Posterior vena cava (tissue), 2 donors: ENCODE data around the gene PECR. TPM values are rescaled to one million over a fixed set of nuclear protein-coding genes. Genes with fewer than 3 reads are reported as not detected.

Experiments used
- DNase-seq: peaks from one replicate; pipeline ENCODE4 v3.0.0-alpha.2; 2020; ENCODE audit warnings: low spot score
- intact Hi-C, 2 donors: fragments of 100-400 bp; cut with DNase I; formaldehyde crosslinking; loops; one replicate each; pipeline versions ENCODE4 v1.14.1 to v1.14.2; 2022 to 2023
- long read RNA-seq, 2 donors: library from polyadenylated mRNA; unstranded; transcript quantifications; one replicate each; pipeline ENCODE4 v2.0.0, GENCODE V29; 2020 to 2021
- total RNA-seq, 2 donors: library from RNA; stranded (reverse); fragmentation: NEBNext Ultra II Directional; extraction: Animal tissue kit (Norgen Biotek cat#: 25700); gene quantifications; one replicate each; pipeline ENCODE4 v1.2.1, GENCODE V29; 2021
- donor health status: DM: yes; HTN: yes; CAD: no.
- donor health status: DM: yes; HTN: yes; CAD: no.

Gene PECR
- total RNA-seq: 1 to 10 TPM; 3.4 to 4.5 TPM
- long read RNA-seq, donor 1: 0 reads
- long read RNA-seq, donor 2, transcript PECR-201 (8 exons, 1,853 nt): major isoform, 7 of 7 reads
- long read RNA-seq, donor 2, partial matches to known transcripts: 0 of 7 reads
- long read RNA-seq, donor 2, other reads (novel, unspliced or antisense): 0 of 7 reads

- peak; percentile 94 for DNase-seq
- intact Hi-C loops: no loop called here
Measured at GRCh38 chr2:216081487-216082116, at the start of gene PECR, which contains the start of gene TMEM169. TSS of gene PECR (minus strand) at chr2:216081809. CDS start at chr2:216081741, 68 bp downstream. TSS of gene TMEM169 (plus strand) at chr2:216081919. CDS start at chr2:216095964, 14,045 bp downstream.

GRCh38 chr2:216130346-216130971 lies 48.9 kb upstream of the PECR start:
- intact Hi-C loops: no loop called here
- no peak for DNase-seq

- DNase-seq: no peak
- intact Hi-C loops: no loop called here
Measured at GRCh38 chr2:216126943-216127342, 45.3 kb upstream of the PECR start.

- DNase-seq: no peak
- intact Hi-C loops: loop anchor here in 1 of 2 donors (1.0 kb wide), 1 partner anchor 11 kb away; no protein-coding TSS in a partner anchor
Measured at GRCh38 chr2:216121255-216121654, 39.6 kb upstream of the PECR start.

- intact Hi-C loops: no loop called here
- DNase-seq: no peak
Measured at GRCh38 chr2:216119986-216120385, 38.4 kb upstream of the PECR start.

GRCh38 chr2:216119146-216119545 lies 37.5 kb upstream of the PECR start:
- intact Hi-C loops: no loop called here
- no peak for DNase-seq

- intact Hi-C loops: no loop called here
- no peak for DNase-seq
Measured at GRCh38 chr2:216118474-216118873, 36.9 kb upstream of the PECR start.

- intact Hi-C loops: no loop called here
Measured at GRCh38 chr2:216117561-216118340, 36.1 kb upstream of the PECR start.

GRCh38 chr2:216116418-216116817 lies 34.8 kb upstream of the PECR start:
- intact Hi-C loops: no loop called here

More at GRCh38 chr2:216117561-216118340, 36.1 kb upstream of the PECR start:
- no peak for DNase-seq

GRCh38 chr2:216114714-216115531 lies 33.3 kb upstream of the PECR start:
- peak; percentile 99 for DNase-seq
- intact Hi-C loops: no loop called here

More at GRCh38 chr2:216116418-216116817, 34.8 kb upstream of the PECR start:
- no peak for DNase-seq

GRCh38 chr2:216114382-216114713 lies 32.7 kb upstream of the PECR start:
- DNase-seq: no peak
- intact Hi-C loops: no loop called here

GRCh38 chr2:216113572-216113971 lies 32.0 kb upstream of the PECR start:
- intact Hi-C loops: no loop called here

GRCh38 chr2:216112926-216113325 lies 31.3 kb upstream of the PECR start:
- no peak for DNase-seq
- intact Hi-C loops: no loop called here

More at GRCh38 chr2:216113572-216113971, 32.0 kb upstream of the PECR start:
- DNase-seq: no peak

- intact Hi-C loops: no loop called here
- no peak for DNase-seq
Measured at GRCh38 chr2:216111122-216111521, 29.5 kb upstream of the PECR start.

GRCh38 chr2:216110620-216111019 lies 29.0 kb upstream of the PECR start:
- intact Hi-C loops: no loop called here
- DNase-seq: no peak

- intact Hi-C loops: no loop called here
Measured at GRCh38 chr2:216109962-216110614, 28.5 kb upstream of the PECR start.

GRCh38 chr2:216108967-216109921 lies 27.6 kb upstream of the PECR start, which contains the start of gene XRCC5:
TSS of gene XRCC5 (plus strand) at chr2:216109348. CDS start at chr2:216109437, 89 bp downstream.
- intact Hi-C loops: no loop called here

More at GRCh38 chr2:216109962-216110614, 28.5 kb upstream of the PECR start:
- no peak for DNase-seq

More at GRCh38 chr2:216108967-216109921, 27.6 kb upstream of the PECR start, which contains the start of gene XRCC5:
- peak; percentile 99 for DNase-seq
